OCI-LY1 (cell line): ENCODE data around the gene YBX3.

Experiments used
- H2AFZ ChIP-seq: fragments of 200-600 bp; sonication (generic), shearing (Covaris generic); 2 replicates; pipeline ENCODE4 v1.6.0; 2014; ENCODE audit warnings: antibody characterized with exemption, mild to moderate bottlenecking, low read length
- H3F3A ChIP-seq: fragments of 200-600 bp; sonication (generic), shearing (Covaris generic); 2 replicates; pipeline ENCODE4 v1.6.0; 2014; ENCODE audit warnings: mild to moderate bottlenecking, antibody characterized with exemption, low read length, moderate library complexity; ENCODE audit not compliant: insufficient read depth
- H3K27ac ChIP-seq: fragments of 200-600 bp; sonication (generic); 2 replicates; pipeline ENCODE4 v1.5.1; 2014; ENCODE audit warnings: low read length, mixed run types, mild to moderate bottlenecking, low read depth; ENCODE audit not compliant: poor library complexity, severe bottlenecking
- H3K27me3 ChIP-seq: fragments of 200-600 bp; sonication (generic); 2 replicates; pipeline ENCODE4 v1.6.0; 2014; ENCODE audit warnings: antibody characterized with exemption, mild to moderate bottlenecking, low read length, moderate library complexity; ENCODE audit not compliant: insufficient read depth
- H3K36me3 ChIP-seq: fragments of 200-600 bp; sonication (generic); 2 replicates; pipeline ENCODE4 v1.6.1; 2014; ENCODE audit warnings: mild to moderate bottlenecking, antibody characterized with exemption, low read length, moderate library complexity, mixed read lengths; ENCODE audit not compliant: insufficient read depth
- H3K4me1 ChIP-seq: fragments of 200-600 bp; sonication (generic); 2 replicates; pipeline ENCODE4 v1.5.1; 2014; ENCODE audit warnings: mild to moderate bottlenecking, low read length, moderate library complexity; ENCODE audit not compliant: insufficient read depth, severe bottlenecking
- H3K4me2 ChIP-seq: fragments of 200-600 bp; sonication (generic), shearing (Covaris generic); 2 replicates; pipeline ENCODE4 v1.6.1; 2014; ENCODE audit warnings: low read length
- H3K4me3 ChIP-seq: fragments of 200-600 bp; sonication (generic); 2 replicates; pipeline ENCODE4 v1.5.1; 2014; ENCODE audit warnings: low read length, low read depth, mild to moderate bottlenecking, mixed read lengths; ENCODE audit not compliant: poor library complexity, severe bottlenecking
- H3K79me2 ChIP-seq: fragments of 200-600 bp; shearing (Covaris generic); 2 replicates; pipeline ENCODE4 v1.6.1; 2016; ENCODE audit warnings: mixed run types, low read length, mixed read lengths; ENCODE audit not compliant: insufficient read depth
- H3K9ac ChIP-seq: fragments of 200-600 bp; sonication (generic), shearing (Covaris generic); 2 replicates; pipeline ENCODE4 v1.6.1; 2014; ENCODE audit warnings: mild to moderate bottlenecking, low read length, mixed read lengths
- H3K9me2 ChIP-seq: fragments of 200-600 bp; sonication (generic), shearing (Covaris generic); 2 replicates; pipeline ENCODE4 v1.6.1; 2014; ENCODE audit warnings: low read depth, mild to moderate bottlenecking, low read length, mixed read lengths
- H3K9me3 ChIP-seq: fragments of 200-600 bp; shearing (Covaris generic); 2 replicates; pipeline ENCODE4 v1.6.1; 2014; ENCODE audit warnings: low read length, mixed read lengths
- H4K20me1 ChIP-seq: fragments of 200-600 bp; sonication (generic), shearing (Covaris generic); 2 replicates; pipeline ENCODE4 v1.6.0; 2016; ENCODE audit warnings: mild to moderate bottlenecking, low read length; ENCODE audit not compliant: insufficient read depth
- EZH2 ChIP-seq: fragments of 200-600 bp; sonication (generic), shearing (Covaris generic); IDR thresholded peaks from 2 replicates; pipeline ENCODE4 v1.8.0; 2017; ENCODE audit warnings: borderline replicate concordance, mixed run types, mild to moderate bottlenecking, antibody characterized with exemption, low read length, moderate library complexity, mixed read lengths
- TF ChIP-seq, protein P1 (sequence below): fragments of 200-600 bp; sonication (generic), shearing (Covaris generic); IDR thresholded peaks from 2 replicates; pipeline ENCODE4 v1.5.1; 2017; ENCODE audit warnings: mild to moderate bottlenecking, antibody characterized with exemption, low read length, moderate library complexity, mixed read lengths

The YBX3 gene

DNA sequence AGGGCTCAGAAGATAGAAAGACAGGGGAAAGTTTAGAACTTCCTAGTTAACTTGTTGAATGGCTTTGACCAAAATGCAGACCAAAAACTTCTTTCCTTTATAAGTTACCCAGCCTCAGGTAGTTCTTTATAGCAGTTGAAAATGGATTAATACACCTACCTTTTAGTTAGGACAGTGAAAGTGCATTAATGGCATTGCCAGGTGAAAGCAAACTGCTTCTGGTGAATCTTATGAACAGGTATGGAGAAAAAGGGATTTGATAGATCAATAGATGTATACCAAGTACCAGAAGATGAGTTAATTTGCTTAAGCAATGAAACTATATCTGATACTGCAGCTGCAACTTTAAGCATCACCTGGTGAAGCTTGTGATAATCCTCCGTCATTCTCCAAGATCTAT, 35.1 kb downstream of the YBX3 start:
- Histone ChIP-seq H3K4me2 (no peak overlapping the region), H3K27me3 (no peaks in the 10 kb centered on the region), H3K79me2 (no peaks in the 10 kb centered on the region), H3F3A (no peaks in the 10 kb centered on the region), H2AFZ (no peak overlapping the region), H3K27ac (no peak overlapping the region), H3K9ac (no peak overlapping the region), H3K9me3 (no peaks in the 10 kb centered on the region), H3K4me1 (no peaks in the 10 kb centered on the region), H3K4me3 (no peak overlapping the region), H3K36me3 (no peaks in the 10 kb centered on the region), H3K9me2 (no peaks in the 10 kb centered on the region), H4K20me1 (no peaks in the 10 kb centered on the region)
- TF ChIP-seq EZH2 = no peak
- TF ChIP-seq, protein P1, sequence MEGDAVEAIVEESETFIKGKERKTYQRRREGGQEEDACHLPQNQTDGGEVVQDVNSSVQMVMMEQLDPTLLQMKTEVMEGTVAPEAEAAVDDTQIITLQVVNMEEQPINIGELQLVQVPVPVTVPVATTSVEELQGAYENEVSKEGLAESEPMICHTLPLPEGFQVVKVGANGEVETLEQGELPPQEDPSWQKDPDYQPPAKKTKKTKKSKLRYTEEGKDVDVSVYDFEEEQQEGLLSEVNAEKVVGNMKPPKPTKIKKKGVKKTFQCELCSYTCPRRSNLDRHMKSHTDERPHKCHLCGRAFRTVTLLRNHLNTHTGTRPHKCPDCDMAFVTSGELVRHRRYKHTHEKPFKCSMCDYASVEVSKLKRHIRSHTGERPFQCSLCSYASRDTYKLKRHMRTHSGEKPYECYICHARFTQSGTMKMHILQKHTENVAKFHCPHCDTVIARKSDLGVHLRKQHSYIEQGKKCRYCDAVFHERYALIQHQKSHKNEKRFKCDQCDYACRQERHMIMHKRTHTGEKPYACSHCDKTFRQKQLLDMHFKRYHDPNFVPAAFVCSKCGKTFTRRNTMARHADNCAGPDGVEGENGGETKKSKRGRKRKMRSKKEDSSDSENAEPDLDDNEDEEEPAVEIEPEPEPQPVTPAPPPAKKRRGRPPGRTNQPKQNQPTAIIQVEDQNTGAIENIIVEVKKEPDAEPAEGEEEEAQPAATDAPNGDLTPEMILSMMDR = no peak

DNA sequence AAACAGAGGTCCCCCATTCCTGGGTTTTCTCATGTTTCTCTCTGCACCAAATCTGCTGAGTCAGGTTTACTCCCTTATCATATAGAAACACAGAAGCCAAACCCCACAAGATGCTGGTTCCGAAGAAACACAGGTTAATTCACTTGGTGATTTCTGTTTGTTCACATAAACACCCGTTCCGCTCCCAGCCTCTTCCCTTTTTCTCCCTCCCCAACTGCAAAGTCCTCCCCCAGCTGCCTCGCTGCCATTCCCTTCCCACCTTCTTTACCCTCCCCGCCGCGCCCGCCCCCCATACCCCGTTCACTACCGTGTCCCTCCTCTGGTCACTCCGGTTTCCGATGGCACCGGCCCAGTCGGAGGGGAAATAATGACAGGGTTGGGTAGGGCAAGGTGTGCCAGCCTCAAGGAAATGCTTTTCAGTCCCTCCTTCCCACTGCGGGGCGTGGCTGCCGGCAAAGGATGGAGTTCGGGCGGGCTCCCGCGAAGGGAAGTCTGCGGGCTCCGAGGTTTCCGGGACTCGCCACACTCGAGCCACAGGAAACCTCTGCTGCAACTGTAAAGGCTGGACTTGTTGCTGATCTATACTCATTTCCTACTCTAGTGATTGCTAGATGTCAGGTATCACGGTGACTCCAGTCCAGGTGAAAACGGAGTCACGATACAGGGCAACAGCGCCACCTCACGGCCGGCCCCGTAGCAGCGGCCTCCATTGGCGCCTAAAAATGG, 49.3 kb downstream of the YBX3 start, which contains the start of gene STYK1:
TSS of gene STYK1 (minus strand) at position 394 of the 726 bp plus-strand sequence. CDS start 39,434 bp downstream, outside the sequence.
- Histone ChIP-seq H3K9ac (peak within 1 kb of the TSS; percentile 35), H3F3A (no peaks in the 10 kb centered on the region), H3K36me3 (no peaks in the 10 kb centered on the region), H4K20me1 (no peaks in the 10 kb centered on the region), H3K4me2 (peak within 1 kb of the TSS; percentile 58), H3K4me3 (peak within 1 kb of the TSS; percentile 59), H3K9me2 (no peaks in the 10 kb centered on the region), H3K9me3 (no peaks in the 10 kb centered on the region), H3K4me1 (peaks cover 30% of the 10 kb centered on the region), H3K27ac (peak within 1 kb of the TSS; percentile 51), H3K79me2 (no peaks in the 10 kb centered on the region), H2AFZ (no peak within 1 kb of the TSS), H3K27me3 (no peaks in the 10 kb centered on the region)
- no peak for TF ChIP-seq EZH2
- TF ChIP-seq, protein P1 = peak; percentile 85

DNA sequence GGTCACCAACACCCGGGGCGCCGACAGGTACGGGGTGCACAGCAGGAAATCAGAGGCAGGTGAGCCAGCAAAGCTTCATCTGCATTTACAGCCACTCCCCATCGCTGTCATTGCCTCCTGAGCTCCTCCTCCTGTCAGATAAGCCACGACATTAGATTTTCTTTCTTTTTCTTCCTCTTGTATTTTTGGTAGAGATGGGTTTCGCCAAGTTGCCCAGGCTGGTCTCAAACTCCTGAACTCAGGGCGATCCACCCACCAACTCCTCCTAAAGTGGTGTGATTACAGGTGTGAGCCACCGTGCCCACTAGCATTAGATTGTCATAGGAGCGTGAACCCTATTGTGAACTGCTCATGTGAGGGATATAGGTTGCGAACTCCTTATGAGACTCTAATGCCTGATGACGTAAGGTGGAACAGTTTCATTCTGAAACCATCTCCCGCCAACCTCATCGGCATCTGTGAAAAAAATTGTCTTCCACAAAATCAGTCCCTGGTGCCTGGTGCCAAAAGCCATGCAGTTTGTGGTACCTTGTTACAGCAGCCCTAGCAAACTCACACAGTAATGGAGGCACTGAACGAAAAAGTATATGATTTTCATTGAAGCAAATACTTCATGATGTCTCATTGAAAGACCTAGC, 50.8 kb downstream of the YBX3 start:
- peak overlapping the region; percentile 58 for H3K4me2 ChIP-seq
- no peaks in the 10 kb centered on the region for H3K9me3 ChIP-seq
- TF ChIP-seq EZH2 = no peak
- TF ChIP-seq, protein P1 = no peak
- H3K27me3 ChIP-seq = no peaks in the 10 kb centered on the region
- H3K27ac ChIP-seq = peak overlapping the region; percentile 51
- no peak overlapping the region for H2AFZ ChIP-seq
- peak overlapping the region; percentile 4; the same call in 1 of the 2 replicates for H3K9ac ChIP-seq
- H3K36me3 ChIP-seq = no peaks in the 10 kb centered on the region
- peaks cover 38% of the 10 kb centered on the region for H3K4me1 ChIP-seq
- no peaks in the 10 kb centered on the region for H3K9me2 ChIP-seq
- H3K4me3 ChIP-seq = peak overlapping the region; percentile 59
- H3K79me2 ChIP-seq = no peaks in the 10 kb centered on the region
- H3F3A ChIP-seq = no peaks in the 10 kb centered on the region
- no peaks in the 10 kb centered on the region for H4K20me1 ChIP-seq
